Astrocyte (in vitro differentiated cells and primary cell): ENCODE data around the gene VRK3.

Experiments used
- CTCF ChIP-seq: IDR thresholded peaks from 2 replicates; pipeline ENCODE4 v1.5.1; 2011; ENCODE audit warnings: low read depth, mild to moderate bottlenecking, inconsistent platforms, low read length, moderate library complexity; ENCODE audit not compliant: insufficient read depth
- EZH2 ChIP-seq: IDR thresholded peaks from 2 replicates; pipeline ENCODE4 v1.6.1; 2012; ENCODE audit warnings: mild to moderate bottlenecking, low read length, inconsistent platforms; ENCODE audit not compliant: insufficient read depth

GRCh38 chr19:50040967-50041366 lies 15.8 kb upstream of the VRK3 start:
- TF ChIP-seq CTCF (no peak), EZH2 (no peak)
